ENCODE data around the gene COL18A1.

COL18A1 gene

GRCh38 chr21:45544449-45545235 is 139.7 kb downstream of the COL18A1 start:
- Histone ChIP-seq H3K79me2 (ENCODE audit: low read length) (peaks cover 21% of the 10 kb centered on the region), H3K9me3 (ENCODE audit: insufficient read depth, low read length) (no peaks in the 10 kb centered on the region), H3K4me3 (ENCODE audit: low read length) (no peak overlapping the region), H3K27ac (ENCODE audit: low read length) (no peak overlapping the region), H3K4me1 (ENCODE audit: low read length) (peaks cover 13% of the 10 kb centered on the region), H3K9ac (ENCODE audit: low read length) (no peak overlapping the region), H3K27me3 (ENCODE audit: low read depth, low read length) (peaks cover 6% of the 10 kb centered on the region; the same call in 1 of the 2 replicates), H3K36me3 (replicated peaks; ENCODE audit: low read depth, low read length) (peaks cover 2% of the 10 kb centered on the region), H2AFZ (ENCODE audit: low read depth, low read length) (no peak overlapping the region), H3K4me2 (ENCODE audit: low read length) (no peak overlapping the region), H4K20me1 (ENCODE audit: insufficient read depth, low read length) (0 out of 2 replicates have a peak, but pooled peaks cover 4% of the 10 kb centered on the region)
- TF ChIP-seq EZH2phosphoT487 (IDR thresholded peaks at IDR 0.05; ENCODE audit: low read depth), result no peak
- TF ChIP-seq CTCF (IDR thresholded peaks at IDR 0.05; ENCODE audit: low read depth, low read length), result no peak

GRCh38 chr21:45545236-45545570 is 140.2 kb downstream of the COL18A1 start:
- Histone ChIP-seq H4K20me1 (ENCODE audit: insufficient read depth, low read length) (no peaks in the 10 kb centered on the region), H3K27ac (ENCODE audit: low read length) (no peak overlapping the region), H3K27me3 (ENCODE audit: low read depth, low read length) (peaks cover 8% of the 10 kb centered on the region; the same call in 1 of the 2 replicates), H3K4me1 (ENCODE audit: low read length) (peaks cover 17% of the 10 kb centered on the region), H3K79me2 (ENCODE audit: low read length) (peaks cover 16% of the 10 kb centered on the region), H3K9ac (ENCODE audit: low read length) (no peak overlapping the region), H3K36me3 (replicated peaks; ENCODE audit: low read depth, low read length) (peaks cover 2% of the 10 kb centered on the region), H3K9me3 (ENCODE audit: insufficient read depth, low read length) (no peaks in the 10 kb centered on the region), H3K4me2 (ENCODE audit: low read length) (no peak overlapping the region), H3K4me3 (ENCODE audit: low read length) (no peak overlapping the region), H2AFZ (ENCODE audit: low read depth, low read length) (no peak overlapping the region)
- TF ChIP-seq EZH2phosphoT487 (IDR thresholded peaks at IDR 0.05; ENCODE audit: low read depth), result no peak
- no peak for TF ChIP-seq CTCF (IDR thresholded peaks at IDR 0.05; ENCODE audit: low read depth, low read length)

GRCh38 chr21:45545691-45546531 is 140.9 kb downstream of the COL18A1 start:
- Histone ChIP-seq H3K27me3 (ENCODE audit: low read depth, low read length) (peaks cover 9% of the 10 kb centered on the region; the same call in 1 of the 2 replicates), H2AFZ (ENCODE audit: low read depth, low read length) (no peak overlapping the region), H3K9ac (ENCODE audit: low read length) (no peak overlapping the region), H4K20me1 (ENCODE audit: insufficient read depth, low read length) (no peaks in the 10 kb centered on the region), H3K36me3 (replicated peaks; ENCODE audit: low read depth, low read length) (peaks cover 2% of the 10 kb centered on the region), H3K4me3 (ENCODE audit: low read length) (no peak overlapping the region), H3K9me3 (ENCODE audit: insufficient read depth, low read length) (no peaks in the 10 kb centered on the region), H3K27ac (ENCODE audit: low read length) (no peak overlapping the region), H3K4me1 (ENCODE audit: low read length) (peaks cover 16% of the 10 kb centered on the region), H3K79me2 (ENCODE audit: low read length) (peaks cover 9% of the 10 kb centered on the region), H3K4me2 (ENCODE audit: low read length) (no peak overlapping the region)
- TF ChIP-seq EZH2phosphoT487 (IDR thresholded peaks at IDR 0.05; ENCODE audit: low read depth) (no peak), CTCF (IDR thresholded peaks at IDR 0.05; ENCODE audit: low read depth, low read length) (no peak)

All from OCI-LY3 (cell line).